K562 (cell line): ENCODE data around the gene SCN2B.

Source experiments
- GABPA ChIP-seq: fragments of 200-800 bp; sonication (Bioruptor generic); conservative IDR thresholded peaks from 2 replicates; pipeline ENCODE4 v1.6.1; 2016; ENCODE audit warnings: low read depth, missing genetic modification characterization, missing compliant biosample characterization
- GATA2 ChIP-seq: sonication (generic); formaldehyde crosslinking; IDR thresholded peaks from 2 replicates; pipeline ENCODE4 v1.4.0; 2020; ENCODE audit warnings: mild to moderate bottlenecking, missing genetic modification reagents
- POLR2A ChIP-seq: fragments of 450-650 bp; conservative IDR thresholded peaks from 2 replicates; pipeline ENCODE4 v1.6.1; 2016
- SMC3 ChIP-seq: conservative IDR thresholded peaks from 2 replicates; pipeline ENCODE4 v1.6.1; 2011; ENCODE audit warnings: low read depth, low read length, improper control_type of control experiment; ENCODE audit not compliant: insufficient read depth
- XRCC5 ChIP-seq: fragments of 200-400 bp; formaldehyde crosslinking; IDR thresholded peaks from 2 replicates; pipeline ENCODE4 v1.6.1; 2017; ENCODE audit warnings: low read depth, mild to moderate bottlenecking, low read length
- ZNF197 ChIP-seq: fragments of 200-800 bp; sonication (Bioruptor generic); IDR thresholded peaks from 2 replicates; pipeline ENCODE4 v1.6.1; 2016; ENCODE audit warnings: low read depth, missing genetic modification characterization, missing compliant biosample characterization
- TF ChIP-seq, protein P1 (sequence below): fragments of 450-650 bp; IDR thresholded peaks from 2 replicates; pipeline ENCODE4 v1.6.1; 2016; ENCODE audit warnings: low read depth
- TF ChIP-seq, protein P2 (sequence below): sonication (generic); formaldehyde crosslinking; IDR thresholded peaks from 2 replicates; pipeline ENCODE4 v1.9.0; 2022; ENCODE audit warnings: mild to moderate bottlenecking, missing genetic modification reagents

DNA sequence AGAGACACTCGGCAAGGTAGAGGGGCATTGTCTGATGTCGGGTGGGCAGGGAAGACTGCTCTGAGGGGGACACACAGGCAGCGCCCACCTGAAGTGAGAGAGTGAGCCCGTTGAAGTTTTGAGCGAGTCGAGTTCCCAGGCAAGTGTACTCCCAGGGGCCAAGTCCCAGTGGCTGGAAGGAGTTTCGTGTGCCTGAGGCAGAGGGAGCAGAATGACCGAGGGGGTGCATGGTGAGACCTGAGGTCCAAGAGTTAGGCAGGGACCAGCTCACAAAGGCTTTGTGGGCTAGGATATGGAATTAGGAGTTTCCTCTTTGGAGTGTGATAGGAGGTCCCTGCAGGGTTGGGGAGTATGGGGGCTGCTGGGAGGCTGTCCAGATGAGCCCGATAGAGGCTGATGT lies 6.2 kb downstream of the SCN2B start:
- TF ChIP-seq, protein P1, sequence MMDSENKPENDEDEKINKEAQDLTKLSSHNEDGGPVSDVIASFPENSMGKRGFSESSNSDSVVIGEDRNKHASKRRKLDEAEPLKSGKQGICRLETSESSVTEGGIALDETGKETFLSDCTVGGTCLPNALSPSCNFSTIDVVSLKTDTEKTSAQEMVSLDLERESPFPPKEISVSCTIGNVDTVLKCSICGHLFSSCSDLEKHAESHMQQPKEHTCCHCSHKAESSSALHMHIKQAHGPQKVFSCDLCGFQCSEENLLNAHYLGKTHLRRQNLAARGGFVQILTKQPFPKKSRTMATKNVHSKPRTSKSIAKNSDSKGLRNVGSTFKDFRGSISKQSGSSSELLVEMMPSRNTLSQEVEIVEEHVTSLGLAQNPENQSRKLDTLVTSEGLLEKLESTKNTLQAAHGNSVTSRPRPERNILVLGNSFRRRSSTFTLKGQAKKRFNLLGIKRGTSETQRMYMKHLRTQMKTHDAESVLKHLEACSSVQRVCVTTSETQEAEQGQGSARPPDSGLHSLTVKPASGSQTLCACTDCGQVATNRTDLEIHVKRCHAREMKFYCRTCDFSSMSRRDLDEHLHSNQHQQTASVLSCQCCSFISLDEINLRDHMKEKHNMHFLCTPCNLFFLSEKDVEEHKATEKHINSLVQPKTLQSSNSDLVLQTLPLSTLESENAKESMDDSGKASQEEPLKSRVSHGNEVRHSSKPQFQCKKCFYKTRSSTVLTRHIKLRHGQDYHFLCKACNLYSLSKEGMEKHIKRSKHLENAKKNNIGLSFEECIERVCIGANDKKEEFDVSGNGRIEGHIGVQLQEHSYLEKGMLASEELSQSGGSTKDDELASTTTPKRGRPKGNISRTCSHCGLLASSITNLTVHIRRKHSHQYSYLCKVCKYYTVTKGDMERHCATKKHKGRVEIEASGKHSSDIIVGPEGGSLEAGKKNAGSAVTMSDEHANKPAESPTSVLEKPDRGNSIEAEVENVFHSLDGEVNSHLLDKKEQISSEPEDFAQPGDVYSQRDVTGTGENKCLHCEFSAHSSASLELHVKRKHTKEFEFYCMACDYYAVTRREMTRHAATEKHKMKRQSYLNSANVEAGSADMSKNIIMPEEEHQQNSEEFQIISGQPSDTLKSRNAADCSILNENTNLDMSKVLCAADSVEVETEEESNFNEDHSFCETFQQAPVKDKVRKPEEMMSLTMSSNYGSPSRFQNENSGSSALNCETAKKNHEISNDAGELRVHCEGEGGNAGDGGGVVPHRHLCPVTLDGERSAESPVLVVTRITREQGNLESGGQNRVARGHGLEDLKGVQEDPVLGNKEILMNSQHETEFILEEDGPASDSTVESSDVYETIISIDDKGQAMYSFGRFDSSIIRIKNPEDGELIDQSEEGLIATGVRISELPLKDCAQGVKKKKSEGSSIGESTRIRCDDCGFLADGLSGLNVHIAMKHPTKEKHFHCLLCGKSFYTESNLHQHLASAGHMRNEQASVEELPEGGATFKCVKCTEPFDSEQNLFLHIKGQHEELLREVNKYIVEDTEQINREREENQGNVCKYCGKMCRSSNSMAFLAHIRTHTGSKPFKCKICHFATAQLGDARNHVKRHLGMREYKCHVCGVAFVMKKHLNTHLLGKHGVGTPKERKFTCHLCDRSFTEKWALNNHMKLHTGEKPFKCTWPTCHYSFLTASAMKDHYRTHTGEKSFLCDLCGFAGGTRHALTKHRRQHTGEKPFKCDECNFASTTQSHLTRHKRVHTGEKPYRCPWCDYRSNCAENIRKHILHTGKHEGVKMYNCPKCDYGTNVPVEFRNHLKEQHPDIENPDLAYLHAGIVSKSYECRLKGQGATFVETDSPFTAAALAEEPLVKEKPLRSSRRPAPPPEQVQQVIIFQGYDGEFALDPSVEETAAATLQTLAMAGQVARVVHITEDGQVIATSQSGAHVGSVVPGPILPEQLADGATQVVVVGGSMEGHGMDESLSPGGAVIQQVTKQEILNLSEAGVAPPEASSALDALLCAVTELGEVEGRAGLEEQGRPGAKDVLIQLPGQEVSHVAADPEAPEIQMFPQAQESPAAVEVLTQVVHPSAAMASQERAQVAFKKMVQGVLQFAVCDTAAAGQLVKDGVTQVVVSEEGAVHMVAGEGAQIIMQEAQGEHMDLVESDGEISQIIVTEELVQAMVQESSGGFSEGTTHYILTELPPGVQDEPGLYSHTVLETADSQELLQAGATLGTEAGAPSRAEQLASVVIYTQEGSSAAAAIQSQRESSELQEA = no peak
- TF ChIP-seq GABPA (no peak), GATA2 (CRISPR knock-in tag) (no peak), ZNF197 (no peak), SMC3 (no peak), XRCC5 (no peak), POLR2A (no peak)
- TF ChIP-seq, protein P2, sequence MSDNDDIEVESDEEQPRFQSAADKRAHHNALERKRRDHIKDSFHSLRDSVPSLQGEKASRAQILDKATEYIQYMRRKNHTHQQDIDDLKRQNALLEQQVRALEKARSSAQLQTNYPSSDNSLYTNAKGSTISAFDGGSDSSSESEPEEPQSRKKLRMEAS = no peak
